Left ventricle myocardium inferior (tissue), 1 donor: ENCODE data around the gene RFX2. TPM values are rescaled to one million over a fixed set of nuclear protein-coding genes. Genes with fewer than 3 reads are reported as not detected.
"Not testable (repeated sequence)": the region's sequence is repeated elsewhere in the genome, so short reads cannot be mapped to it uniquely, and the experiment has no call there.

Experiments used
- DNase-seq: peaks from one replicate; pipeline ENCODE4 v3.0.0-alpha.2; 2020
- H3K27ac ChIP-seq: fragments of 200-600 bp; replicated peaks from 2 replicates; pipeline ENCODE4 v1.8.0; 2021
- H3K27me3 ChIP-seq: fragments of 200-600 bp; 2 replicates; pipeline ENCODE4 v1.8.0; 2021; ENCODE audit warnings: low read depth
- H3K36me3 ChIP-seq: fragments of 200-600 bp; 2 replicates; pipeline ENCODE4 v1.8.0; 2021
- H3K4me1 ChIP-seq: fragments of 200-600 bp; 2 replicates; pipeline ENCODE4 v1.8.0; 2021
- H3K4me3 ChIP-seq: fragments of 200-600 bp; 2 replicates; pipeline ENCODE4 v1.8.0; 2021; ENCODE audit warnings: mild to moderate bottlenecking, moderate library complexity
- H3K9me3 ChIP-seq: fragments of 200-600 bp; replicated peaks from 2 replicates; pipeline ENCODE4 v1.8.0; 2021
- CTCF ChIP-seq: fragments of 200-600 bp; IDR thresholded peaks from 2 replicates; pipeline ENCODE4 v1.8.0; 2021; ENCODE audit warnings: antibody characterized with exemption, mild to moderate bottlenecking, borderline replicate concordance
- intact Hi-C: fragments of 100-400 bp; cut with micrococcal nuclease; formaldehyde crosslinking; loops from one replicate; pipeline ENCODE4 v1.11.0; 2022
- total RNA-seq: library from RNA; stranded (reverse); fragmentation: NEBNext Ultra II Directional; extraction: Animal tissue kit (Norgen Biotek cat#: 25700); gene quantifications from one replicate; pipeline ENCODE4 v1.2.1, GENCODE V29; 2021
- donor health status: DM: no; HTN: yes; CAD: no; lungs with severe emphysema.

Gene RFX2
- total RNA-seq, 1 donor from 2014 or later: 6.1 TPM

- Histone ChIP-seq H3K4me3 (no peak overlapping the region), H3K9me3 (no peaks in the 10 kb centered on the region), H3K36me3 (peaks cover 44% of the 10 kb centered on the region), H3K27me3 (no peaks in the 10 kb centered on the region), H3K4me1 (no peaks in the 10 kb centered on the region), H3K27ac (no peak overlapping the region)
- no peak for TF ChIP-seq CTCF
- intact Hi-C loops: no loop called here
- no peak for DNase-seq
These were observed 98.5 kb downstream of the RFX2 start for GRCh38 chr19:6011794-6012193.

- no peak for DNase-seq
- intact Hi-C loops: no loop called here
- Histone ChIP-seq H3K4me3 (no peak overlapping the region), H3K27me3 (no peaks in the 10 kb centered on the region), H3K9me3 (no peaks in the 10 kb centered on the region), H3K36me3 (peaks cover 47% of the 10 kb centered on the region), H3K27ac (no peak overlapping the region), H3K4me1 (no peaks in the 10 kb centered on the region)
- TF ChIP-seq CTCF: no peak
These were observed 99.1 kb downstream of the RFX2 start for GRCh38 chr19:6011206-6011605.

GRCh38 chr19:6010107-6010506, 100.2 kb downstream of the RFX2 start:
- no peaks in the 10 kb centered on the region for H3K27me3 ChIP-seq
- H3K9me3 ChIP-seq: no peaks in the 10 kb centered on the region
- intact Hi-C loops: no loop called here
- H3K4me1 ChIP-seq: no peaks in the 10 kb centered on the region
- peaks cover 58% of the 10 kb centered on the region for H3K36me3 ChIP-seq
- H3K4me3 ChIP-seq: no peak overlapping the region
- DNase-seq: no peak
- H3K27ac ChIP-seq: no peak overlapping the region
- TF ChIP-seq CTCF: no peak

DNA sequence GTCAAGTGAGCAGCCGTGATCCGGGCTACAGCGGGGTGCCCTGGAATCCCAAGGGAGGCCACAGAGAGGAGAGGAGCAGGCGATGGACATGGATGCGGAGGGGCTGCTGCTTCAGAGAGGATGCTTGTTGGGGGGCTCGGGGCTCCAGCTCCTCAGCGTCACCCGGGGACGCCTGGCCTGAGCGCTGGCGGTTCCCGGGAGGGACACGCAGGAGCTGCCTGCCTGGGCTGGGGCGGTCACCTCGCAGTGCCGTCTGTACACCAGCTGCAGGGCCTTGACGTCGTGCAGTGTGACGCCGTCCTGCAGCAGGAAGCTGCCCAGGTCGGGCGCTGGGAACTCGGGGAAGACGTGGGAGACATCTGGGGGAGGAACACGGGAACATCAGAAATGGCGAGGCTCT, 102.4 kb downstream of the RFX2 start:
- no peaks in the 10 kb centered on the region for H3K4me1 ChIP-seq
- H3K36me3 ChIP-seq: peaks cover 68% of the 10 kb centered on the region

DNA sequence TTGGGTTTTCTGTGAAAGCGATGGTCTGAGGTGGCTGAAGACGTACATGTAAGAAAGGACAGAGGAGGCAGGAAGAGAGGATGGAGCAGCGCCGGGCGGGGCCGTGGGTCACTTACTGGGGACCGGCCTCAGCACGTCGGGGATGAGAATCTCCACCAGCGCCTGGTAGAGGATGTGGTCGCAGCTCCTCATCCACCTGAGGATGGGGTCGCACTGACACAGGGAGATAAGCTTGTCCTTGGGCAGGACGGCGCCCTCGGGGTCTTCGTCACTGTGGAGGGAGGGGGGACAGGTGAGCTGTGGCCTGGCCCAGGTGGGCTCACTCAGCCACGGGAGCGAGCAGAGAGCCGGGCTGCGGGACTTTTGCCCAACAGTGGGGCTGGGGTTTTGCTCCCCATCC, 103.4 kb downstream of the RFX2 start:
- no peak overlapping the region for H3K4me3 ChIP-seq
- H3K36me3 ChIP-seq: peaks cover 75% of the 10 kb centered on the region
- H3K27me3 ChIP-seq: no peaks in the 10 kb centered on the region
- H3K9me3 ChIP-seq: no peaks in the 10 kb centered on the region
- intact Hi-C loops: no loop called here
- no peak for TF ChIP-seq CTCF
- no peak overlapping the region for H3K27ac ChIP-seq
- DNase-seq: no peak
- H3K4me1 ChIP-seq: no peaks in the 10 kb centered on the region

More for the DNA sequence above, 102.4 kb downstream of the RFX2 start:
- intact Hi-C loops: no loop called here
- no peaks in the 10 kb centered on the region for H3K9me3 ChIP-seq
- no peak for TF ChIP-seq CTCF
- no peaks in the 10 kb centered on the region for H3K27me3 ChIP-seq
- no peak overlapping the region for H3K4me3 ChIP-seq
- DNase-seq: no peak
- no peak overlapping the region for H3K27ac ChIP-seq

DNA sequence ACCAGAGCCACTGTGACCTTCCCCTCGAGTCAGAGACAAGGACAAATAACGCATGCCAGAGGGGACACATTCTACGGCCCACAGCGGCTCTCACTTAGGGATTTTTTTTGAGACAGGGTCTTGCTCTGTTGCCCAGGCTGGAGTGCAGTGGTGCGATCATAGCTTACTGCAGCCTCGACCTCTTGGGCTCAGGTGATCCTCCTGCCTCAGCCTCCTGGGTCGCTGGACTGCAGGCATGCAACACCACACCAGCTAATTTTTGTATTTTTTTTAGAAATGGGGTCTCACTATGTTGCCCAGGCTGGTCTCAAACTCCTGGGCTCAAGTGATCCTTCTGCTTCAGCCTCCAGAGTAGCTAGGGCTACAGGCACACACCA, 104.2 kb downstream of the RFX2 start:
- H3K27me3 ChIP-seq, DNase-seq, intact Hi-C loops, H3K27ac ChIP-seq, H3K4me3 ChIP-seq, H3K4me1 ChIP-seq, H3K9me3 ChIP-seq: not testable (repeated sequence)
- peaks cover 72% of the 10 kb centered on the region for H3K36me3 ChIP-seq
